DND-41 (cell line): ENCODE results near the gene SLC6A17.

ENCODE experiments used
- ATAC-seq: fragments of 200-7000 bp; cut with Tn5 transposase; 3 replicates; pipeline ENCODE4 v1.9.1; 2021; ENCODE audit warnings: low read depth; ENCODE audit not compliant: insufficient read depth
- DNase-seq: peaks from one replicate; pipeline ENCODE4 v3.0.0-alpha.2; 2020
- H2AFZ ChIP-seq: 2 replicates; pipeline ENCODE4 v1.6.0; 2012; ENCODE audit warnings: low read depth, low read length
- H3K27ac ChIP-seq: 2 replicates; pipeline ENCODE4 v1.5.1; 2012; ENCODE audit warnings: low read length, inconsistent platforms
- H3K27me3 ChIP-seq: fragments of 200-600 bp; sonication (generic); 2 replicates; pipeline ENCODE4 v1.6.0; 2012; ENCODE audit warnings: low read length, mild to moderate bottlenecking, inconsistent platforms; ENCODE audit not compliant: insufficient read depth, poor library complexity
- H3K36me3 ChIP-seq: 2 replicates; pipeline ENCODE4 v1.5.1; 2012; ENCODE audit warnings: low read length, inconsistent platforms; ENCODE audit not compliant: insufficient read depth
- H3K4me1 ChIP-seq: 2 replicates; pipeline ENCODE4 v1.5.1; 2012; ENCODE audit warnings: mild to moderate bottlenecking, low read length; ENCODE audit not compliant: insufficient read depth
- H3K4me2 ChIP-seq: 2 replicates; pipeline ENCODE4 v1.6.0; 2012; ENCODE audit warnings: mild to moderate bottlenecking, moderate library complexity, low read length, inconsistent platforms; ENCODE audit not compliant: insufficient read depth
- H3K4me3 ChIP-seq, 2 experiments: fragments of 200-600 bp in 1 of 2; shearing (Covaris generic) in 1 of 2; 2 replicates each; pipeline ENCODE4 v1.5.1; 2012 to 2016; ENCODE audit warnings: inconsistent platforms in 2 of 2, low read length in 2 of 2, mild to moderate bottlenecking in 2 of 2, low read depth in 1 of 2, moderate library complexity in 1 of 2
- H3K79me2 ChIP-seq: 2 replicates; pipeline ENCODE4 v1.6.0; 2012; ENCODE audit warnings: low read length, inconsistent platforms; ENCODE audit not compliant: insufficient read depth
- H3K9ac ChIP-seq: 2 replicates; pipeline ENCODE4 v1.6.0; 2012; ENCODE audit warnings: low read depth, mild to moderate bottlenecking, inconsistent platforms, low read length, moderate library complexity
- H3K9me3 ChIP-seq: 2 replicates; pipeline ENCODE4 v1.5.1; 2012; ENCODE audit warnings: low read length, moderate library complexity, mild to moderate bottlenecking, inconsistent platforms; ENCODE audit not compliant: insufficient read depth, severe bottlenecking
- H4K20me1 ChIP-seq: 2 replicates; pipeline ENCODE4 v1.6.0; 2012; ENCODE audit warnings: low read length; ENCODE audit not compliant: insufficient read depth
- EZH2 ChIP-seq: IDR thresholded peaks from 3 replicates; pipeline ENCODE4 v1.6.1; 2012; ENCODE audit warnings: borderline replicate concordance, low read depth, mild to moderate bottlenecking, moderate library complexity, low read length, inconsistent platforms; ENCODE audit not compliant: severe bottlenecking
- TF ChIP-seq, protein P1 (sequence below): IDR thresholded peaks from 2 replicates; pipeline ENCODE4 v1.5.1; 2012; ENCODE audit warnings: borderline replicate concordance, low read length, moderate library complexity, mild to moderate bottlenecking; ENCODE audit not compliant: poor library complexity, severe bottlenecking; ENCODE audit errors: extremely low read depth

The SLC6A17 gene

DNA sequence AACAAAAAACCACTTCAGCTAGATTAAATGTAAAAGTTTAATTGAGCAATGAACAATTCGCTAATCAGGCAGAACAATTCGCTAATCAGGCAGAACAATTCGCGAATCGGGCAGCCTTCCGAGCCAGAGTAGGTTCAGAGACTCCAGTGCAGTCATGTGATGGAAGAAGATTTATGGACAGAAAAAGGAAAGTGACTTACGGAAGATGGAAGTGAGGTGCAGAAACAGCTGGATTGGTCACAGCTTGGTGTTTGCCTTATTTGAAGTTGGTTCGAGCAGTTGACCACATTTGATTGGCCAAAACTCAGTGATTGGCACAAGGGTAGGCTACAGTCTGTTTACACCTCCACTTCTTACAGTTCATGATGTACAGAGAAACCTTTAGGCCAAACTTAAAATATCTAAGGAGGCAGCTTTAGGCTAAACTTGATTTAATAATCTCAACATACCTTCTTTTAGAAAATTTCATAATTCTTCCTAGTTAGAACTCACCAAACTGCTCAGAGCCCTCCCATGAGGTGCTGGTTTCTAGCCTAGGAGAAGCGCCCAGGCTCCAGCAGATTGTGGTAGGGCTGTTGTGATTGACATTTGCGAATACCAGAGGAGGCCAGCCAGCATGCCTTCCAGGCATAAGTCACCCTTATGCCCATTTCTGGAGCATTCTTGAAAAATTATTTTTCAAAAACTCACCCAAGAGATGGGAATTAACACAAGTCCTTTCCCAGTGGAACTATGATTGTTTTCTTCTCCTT, 37.0 kb downstream of the SLC6A17 start:
- no peaks in the 10 kb centered on the region for H3K79me2 ChIP-seq
- no peak overlapping the region for H3K4me2 ChIP-seq
- no peak for ATAC-seq
- DNase-seq = no peak
- H3K9me3 ChIP-seq = no peaks in the 10 kb centered on the region
- H4K20me1 ChIP-seq = 0 out of 2 replicates have a peak, but pooled peaks cover 2% of the 10 kb centered on the region
- H3K4me1 ChIP-seq = no peaks in the 10 kb centered on the region
- H3K27ac ChIP-seq = no peak overlapping the region
- no peaks in the 10 kb centered on the region for H3K36me3 ChIP-seq
- no peak overlapping the region for H3K9ac ChIP-seq
- no peak overlapping the region for H2AFZ ChIP-seq
- H3K27me3 ChIP-seq = peaks cover 40% of the 10 kb centered on the region
- no peak overlapping the region for H3K4me3 ChIP-seq
- TF ChIP-seq EZH2 = no peak
- TF ChIP-seq, protein P1, sequence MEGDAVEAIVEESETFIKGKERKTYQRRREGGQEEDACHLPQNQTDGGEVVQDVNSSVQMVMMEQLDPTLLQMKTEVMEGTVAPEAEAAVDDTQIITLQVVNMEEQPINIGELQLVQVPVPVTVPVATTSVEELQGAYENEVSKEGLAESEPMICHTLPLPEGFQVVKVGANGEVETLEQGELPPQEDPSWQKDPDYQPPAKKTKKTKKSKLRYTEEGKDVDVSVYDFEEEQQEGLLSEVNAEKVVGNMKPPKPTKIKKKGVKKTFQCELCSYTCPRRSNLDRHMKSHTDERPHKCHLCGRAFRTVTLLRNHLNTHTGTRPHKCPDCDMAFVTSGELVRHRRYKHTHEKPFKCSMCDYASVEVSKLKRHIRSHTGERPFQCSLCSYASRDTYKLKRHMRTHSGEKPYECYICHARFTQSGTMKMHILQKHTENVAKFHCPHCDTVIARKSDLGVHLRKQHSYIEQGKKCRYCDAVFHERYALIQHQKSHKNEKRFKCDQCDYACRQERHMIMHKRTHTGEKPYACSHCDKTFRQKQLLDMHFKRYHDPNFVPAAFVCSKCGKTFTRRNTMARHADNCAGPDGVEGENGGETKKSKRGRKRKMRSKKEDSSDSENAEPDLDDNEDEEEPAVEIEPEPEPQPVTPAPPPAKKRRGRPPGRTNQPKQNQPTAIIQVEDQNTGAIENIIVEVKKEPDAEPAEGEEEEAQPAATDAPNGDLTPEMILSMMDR = no peak

- Histone ChIP-seq H3K36me3 (no peaks in the 10 kb centered on the region), H3K79me2 (no peaks in the 10 kb centered on the region), H3K27ac (no peak overlapping the region), H3K9ac (no peak overlapping the region), H3K4me3 (no peak overlapping the region), H4K20me1 (0 out of 2 replicates have a peak, but pooled peaks cover 2% of the 10 kb centered on the region), H3K4me2 (no peak overlapping the region), H3K4me1 (no peaks in the 10 kb centered on the region), H3K9me3 (no peaks in the 10 kb centered on the region), H3K27me3 (peaks cover 40% of the 10 kb centered on the region), H2AFZ (no peak overlapping the region)
- DNase-seq = no peak
- no peak for TF ChIP-seq EZH2
- TF ChIP-seq, protein P1 = no peak
- ATAC-seq = no peak
Observed at GRCh38 chr1:110188035-110188618, 37.8 kb downstream of the SLC6A17 start.

DNA sequence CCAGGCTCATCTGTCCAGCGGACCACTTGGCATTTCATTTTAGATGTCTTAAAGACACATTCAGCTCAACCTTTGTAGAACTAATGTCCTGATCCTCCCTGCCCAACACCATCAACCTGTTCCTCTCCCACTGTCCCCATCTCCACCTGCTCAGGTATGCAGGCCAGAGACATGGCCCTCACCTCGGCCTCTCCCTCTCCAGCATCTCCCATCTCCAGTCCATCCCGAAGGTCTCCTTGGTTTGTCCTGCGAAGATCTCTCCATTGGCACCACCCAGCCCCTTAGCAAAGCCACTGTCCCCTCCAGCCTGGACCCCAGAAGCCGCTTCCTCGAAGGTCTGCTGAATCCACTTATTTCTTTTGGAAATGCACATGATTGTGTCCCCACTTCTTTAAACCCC, 38.9 kb downstream of the SLC6A17 start:
- no peaks in the 10 kb centered on the region for H3K9me3 ChIP-seq
- H3K27ac ChIP-seq = no peak overlapping the region
- H3K27me3 ChIP-seq = peaks cover 36% of the 10 kb centered on the region
- DNase-seq (no peak), ATAC-seq (no peak)
- H3K79me2 ChIP-seq = no peaks in the 10 kb centered on the region
- no peak overlapping the region for H3K4me2 ChIP-seq
- H3K4me3 ChIP-seq = no peak overlapping the region
- TF ChIP-seq EZH2 = no peak
- TF ChIP-seq, protein P1 = no peak
- H3K4me1 ChIP-seq = no peaks in the 10 kb centered on the region
- H3K9ac ChIP-seq = no peak overlapping the region
- H4K20me1 ChIP-seq = no peaks in the 10 kb centered on the region
- no peaks in the 10 kb centered on the region for H3K36me3 ChIP-seq
- H2AFZ ChIP-seq = no peak overlapping the region
